Spleen (tissue), 11 donors: Measurements from ENCODE around the gene AIF1L. TPM values are rescaled to one million over a fixed set of nuclear protein-coding genes. Genes with fewer than 3 reads are reported as not detected.

Experiments
- DNase-seq: peaks from one replicate; pipeline ENCODE4 v3.0.0-alpha.2; 2020
- H3K27ac ChIP-seq, 8 donors: fragments of 200-600 bp; sonication (generic) in 7 of 8; 1 replicate in 4 of 8; 2 replicates in 4 of 8; pipeline versions ENCODE4 v1.5.0 to v1.8.0; 2016 to 2021; ENCODE audit warnings: inconsistent platforms in 4 of 8, mild to moderate bottlenecking in 4 of 8, moderate library complexity in 1 of 8
- H3K27me3 ChIP-seq, 7 donors: fragments of 200-600 bp; sonication (generic) in 6 of 7; replicated peaks in 1 of 7; 1 replicate in 4 of 7; 2 replicates in 3 of 7; pipeline versions ENCODE4 v1.5.0 to v1.8.0; 2016 to 2021; ENCODE audit warnings: inconsistent platforms in 3 of 7, mild to moderate bottlenecking in 1 of 7
- H3K36me3 ChIP-seq, 6 donors: fragments of 200-600 bp; sonication (generic) in 5 of 6; 1 replicate in 4 of 6; 2 replicates in 2 of 6; pipeline versions ENCODE4 v1.5.0 to v1.8.0; 2016 to 2021; ENCODE audit warnings: inconsistent platforms in 2 of 6
- H3K4me1 ChIP-seq, 6 donors: fragments of 200-600 bp; sonication (generic) in 5 of 6; 1 replicate in 3 of 6; 2 replicates in 3 of 6; pipeline versions ENCODE4 v1.5.0 to v1.8.0; 2016 to 2021; ENCODE audit warnings: inconsistent platforms in 3 of 6
- H3K4me3 ChIP-seq, 8 donors: fragments of 200-600 bp; sonication (generic) in 7 of 8; 1 replicate in 4 of 8; 2 replicates in 4 of 8; pipeline versions ENCODE4 v1.5.0 to v1.8.0; 2016 to 2021; ENCODE audit warnings: inconsistent platforms in 4 of 8, mild to moderate bottlenecking in 4 of 8, moderate library complexity in 2 of 8
- H3K9me3 ChIP-seq, 8 donors: fragments of 200-600 bp; sonication (generic) in 7 of 8; 1 replicate in 4 of 8; 2 replicates in 4 of 8; pipeline versions ENCODE4 v1.5.0 to v1.8.0; 2016 to 2021; ENCODE audit warnings: inconsistent platforms in 4 of 8
- POLR2A ChIP-seq, 3 donors: fragments of 450-650 bp; IDR thresholded peaks; one replicate each; pipeline ENCODE4 v1.5.1; 2017; ENCODE audit warnings: antibody characterized with exemption in 3 of 3, mild to moderate bottlenecking in 1 of 3
- POLR2AphosphoS5 ChIP-seq, 3 donors: sonication (generic); formaldehyde crosslinking; IDR thresholded peaks; one replicate each; pipeline ENCODE4 v1.5.1; 2017; ENCODE audit warnings: antibody characterized with exemption in 3 of 3
- WGBS, 5 donors: extraction: QIAGEN DNeasy Blood & Tissue Kit in 3 of 5; methylation state at CpG; one replicate each; pipeline versions ENCODE4 v1.1.5 to v1.1.7; 2013 to 2018; 5-methylcytosine and 5-hydroxymethylcytosine counted together
- intact Hi-C: fragments of 100-400 bp; cut with DNase I; formaldehyde crosslinking; loops from one replicate; pipeline ENCODE4 v1.15.0; 2023; ENCODE audit warnings: low total_unique reads
- polyA plus RNA-seq, 3 donors: library from polyadenylated mRNA; stranded (reverse); fragments of 200-250 nt; gene quantifications; one replicate each; pipeline ENCODE4 v1.2.1, GENCODE V29; 2013
- total RNA-seq, 7 donors: library from RNA; depleted of rRNA in 3 of 7; stranded (reverse); fragments of >200 nt in 3 of 7; fragmentation: NEBNext Ultra II Directional in 4 of 7; extraction: Animal tissue kit (Norgen Biotek cat#: 25700) in 4 of 7; gene quantifications; one replicate each; pipeline versions ENCODE4 v1.1.0 to v1.2.1, GENCODE V29; 2016 to 2021
- TF ChIP-seq, protein P1 (sequence below), 11 experiments: fragments of 200-600 bp in 7 of 11; fragments of 450-650 bp in 4 of 11; sonication (generic) in 4 of 11; IDR thresholded peaks in 8 of 11; conservative IDR thresholded peaks in 3 of 11; 1 replicate in 7 of 11; 2 replicates in 4 of 11; pipeline versions ENCODE4 v1.4.0 to v1.8.0; 2016 to 2021; ENCODE audit warnings: antibody characterized with exemption in 11 of 11, inconsistent platforms in 4 of 11, mild to moderate bottlenecking in 1 of 11
- donor health status: healthy with polysubstance abuse.
- donor health status: DM: no; HTN: no; CAD: no; lungs with moderate emphysema.
- donor health status: DM: no; HTN: no; CAD: no.
- donor health status: Bipolar disorder and iron deficiency.
- donor health status: healthy.
- donor health status: DM: no; HTN: no; CAD: no.
- donor health status: DM: yes; HTN: yes; CAD: no.

The AIF1L gene
- total and polyA plus RNA-seq, 10 donors, result 47.4 to 596 (median 240) TPM

GRCh38 chr9:131105952-131106351 lies 9.6 kb downstream of the AIF1L start:
- Histone ChIP-seq H3K9me3 (no peaks in the 10 kb centered on the region), H3K4me1 (peaks cover 0 to 83% (median 48%) of the 10 kb centered on the region in 6 donors), H3K27me3 (no peaks in the 10 kb centered on the region), H3K27ac (peak overlapping the region in 5 of 8 donors; percentile 15 to 90 (median 68)), H3K4me3 (no peak overlapping the region), H3K36me3 (peaks cover 0 to 41% (median 0%) of the 10 kb centered on the region in 6 donors)
- 70 to 83% (median 76%) methylated on average over 8 of the region's 8 CpGs for WGBS, 5 donors
- no peak for TF ChIP-seq POLR2AphosphoS5 (IDR thresholded peaks at IDR 0.05)
- TF ChIP-seq, protein P1, sequence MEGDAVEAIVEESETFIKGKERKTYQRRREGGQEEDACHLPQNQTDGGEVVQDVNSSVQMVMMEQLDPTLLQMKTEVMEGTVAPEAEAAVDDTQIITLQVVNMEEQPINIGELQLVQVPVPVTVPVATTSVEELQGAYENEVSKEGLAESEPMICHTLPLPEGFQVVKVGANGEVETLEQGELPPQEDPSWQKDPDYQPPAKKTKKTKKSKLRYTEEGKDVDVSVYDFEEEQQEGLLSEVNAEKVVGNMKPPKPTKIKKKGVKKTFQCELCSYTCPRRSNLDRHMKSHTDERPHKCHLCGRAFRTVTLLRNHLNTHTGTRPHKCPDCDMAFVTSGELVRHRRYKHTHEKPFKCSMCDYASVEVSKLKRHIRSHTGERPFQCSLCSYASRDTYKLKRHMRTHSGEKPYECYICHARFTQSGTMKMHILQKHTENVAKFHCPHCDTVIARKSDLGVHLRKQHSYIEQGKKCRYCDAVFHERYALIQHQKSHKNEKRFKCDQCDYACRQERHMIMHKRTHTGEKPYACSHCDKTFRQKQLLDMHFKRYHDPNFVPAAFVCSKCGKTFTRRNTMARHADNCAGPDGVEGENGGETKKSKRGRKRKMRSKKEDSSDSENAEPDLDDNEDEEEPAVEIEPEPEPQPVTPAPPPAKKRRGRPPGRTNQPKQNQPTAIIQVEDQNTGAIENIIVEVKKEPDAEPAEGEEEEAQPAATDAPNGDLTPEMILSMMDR (IDR thresholded peaks at IDR 0.05 in 8 of 11, conservative IDR thresholded peaks at IDR 0.05 in 3 of 11), result no peak
- no peak for TF ChIP-seq POLR2A (IDR thresholded peaks at IDR 0.05)
- intact Hi-C loops, result no loop called here
- DNase-seq, result no peak

DNA sequence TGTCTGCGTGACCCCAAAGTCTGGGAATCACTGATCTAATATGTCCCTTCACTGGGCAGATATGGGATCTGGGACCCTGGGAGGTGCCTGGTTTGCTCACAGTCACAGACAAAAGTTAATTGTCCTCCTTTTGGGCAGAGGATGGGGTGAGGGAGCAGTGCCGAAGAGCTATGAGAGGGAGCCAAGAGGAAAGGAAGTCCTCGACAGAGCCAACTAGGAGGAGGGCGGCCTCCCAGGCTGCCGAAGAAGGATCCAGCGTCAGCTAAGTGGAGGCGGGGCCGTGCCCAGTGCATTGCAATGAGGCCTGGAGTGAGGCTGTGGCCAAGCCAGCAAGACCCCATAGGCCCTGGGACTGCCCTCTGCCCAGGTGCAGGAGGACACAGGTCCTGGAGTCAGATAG lies 11.4 kb downstream of the AIF1L start:
- peaks cover 0 to 59% (median under 1%) of the 10 kb centered on the region in 6 donors for H3K36me3 ChIP-seq
- WGBS, 5 donors, result 56 to 84% (median 67%) methylated on average over 8 of the region's 8 CpGs
- peak overlapping the region in 6 of 8 donors; percentile 15 to 90 (median 64) for H3K27ac ChIP-seq
- H3K4me3 ChIP-seq, result no peak overlapping the region
- TF ChIP-seq, protein P1 (IDR thresholded peaks at IDR 0.05 in 8 of 11, conservative IDR thresholded peaks at IDR 0.05 in 3 of 11), result no peak
- peak; percentile 52 to 76 (median 71) for TF ChIP-seq POLR2AphosphoS5 (IDR thresholded peaks at IDR 0.05)
- H3K9me3 ChIP-seq, result no peaks in the 10 kb centered on the region
- intact Hi-C loops, result no loop called here
- H3K4me1 ChIP-seq, result peaks cover 0 to 78% (median 34%) of the 10 kb centered on the region in 6 donors
- peak; percentile 80 for DNase-seq
- H3K27me3 ChIP-seq, result no peaks in the 10 kb centered on the region

GRCh38 chr9:131111186-131111853 lies 15.0 kb downstream of the AIF1L start:
- DNase-seq, result peak; percentile 24
- intact Hi-C loops, result no loop called here

DNA sequence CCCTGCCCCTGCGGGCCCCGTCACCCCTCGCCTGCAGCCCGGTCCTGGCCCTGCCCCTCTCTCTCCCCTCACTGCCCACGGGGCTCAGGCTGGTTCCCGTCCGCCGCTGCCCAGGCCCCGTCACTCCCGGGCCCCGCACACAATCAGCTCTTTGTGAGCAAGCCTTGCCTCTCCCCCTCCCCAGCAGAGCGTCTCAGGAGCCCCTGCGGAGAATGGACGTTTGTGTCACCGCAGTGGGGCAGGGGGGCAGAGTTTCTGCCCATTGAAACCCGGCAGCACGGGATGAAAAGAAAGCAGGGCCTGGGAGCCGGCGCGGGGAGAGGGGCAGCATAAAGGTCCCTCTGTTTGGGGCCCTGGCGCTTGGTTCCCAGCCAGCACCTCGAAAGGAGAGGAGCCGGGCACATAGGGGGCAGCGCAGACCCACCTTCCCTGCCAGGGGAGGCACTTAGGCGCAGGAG lies 15.6 kb downstream of the AIF1L start:
- Histone ChIP-seq H3K9me3 (no peaks in the 10 kb centered on the region), H3K27me3 (peaks cover 0 to 5% (median 0%) of the 10 kb centered on the region in 7 donors), H3K27ac (peak overlapping the region in 2 of 8 donors; percentile 11 to 45), H3K36me3 (peaks cover 0 to 86% (median 1%) of the 10 kb centered on the region in 6 donors), H3K4me3 (no peak overlapping the region), H3K4me1 (peaks cover 0 to 48% (median 21%) of the 10 kb centered on the region in 6 donors)
- DNase-seq, result peak; percentile 59
- intact Hi-C loops, result no loop called here
- 82 to 92% (median 90%) methylated on average over 21 to 25 of the region's 25 CpGs for WGBS, 5 donors
- TF ChIP-seq POLR2A (IDR thresholded peaks at IDR 0.05), result no peak
- TF ChIP-seq POLR2AphosphoS5 (IDR thresholded peaks at IDR 0.05), result peak in 2 of 3 donors; percentile 8 to 51

More at GRCh38 chr9:131111186-131111853, 15.0 kb downstream of the AIF1L start:
- Histone ChIP-seq H3K36me3 (peaks cover 0 to 87% (median 1%) of the 10 kb centered on the region in 6 donors), H3K27me3 (no peaks in the 10 kb centered on the region), H3K4me1 (peaks cover 0 to 48% (median 21%) of the 10 kb centered on the region in 6 donors), H3K4me3 (no peak overlapping the region), H3K27ac (peak overlapping the region in 2 of 8 donors; percentile 11 to 45), H3K9me3 (no peaks in the 10 kb centered on the region)
- WGBS, 5 donors, result 56 to 73% (median 63%) methylated on average over 9 to 10 of the region's 10 CpGs
- TF ChIP-seq POLR2A (IDR thresholded peaks at IDR 0.05), result no peak
- TF ChIP-seq POLR2AphosphoS5 (IDR thresholded peaks at IDR 0.05), result no peak
- TF ChIP-seq, protein P1 (IDR thresholded peaks at IDR 0.05 in 8 of 11, conservative IDR thresholded peaks at IDR 0.05 in 3 of 11), result no peak
